HG03558 (cell line): ENCODE measurements around the gene SIX2.

ENCODE experiments used
- ATAC-seq: cut with Tn5 transposase; IDR thresholded peaks from one replicate; pipeline ENCODE4 v1.9.1; 2021; ENCODE audit warnings: moderate number of reproducible peaks; ENCODE audit not compliant: unreplicated experiment; ENCODE audit errors: extremely low read depth

The SIX2 gene

GRCh38 chr2:45003579-45004551, 5.4 kb downstream of the SIX2 start:
- no peak for ATAC-seq

- no peak for ATAC-seq
Measured at GRCh38 chr2:45002686-45003085, 6.6 kb downstream of the SIX2 start.

GRCh38 chr2:45001869-45002385, 7.3 kb downstream of the SIX2 start:
- ATAC-seq, result no peak

- ATAC-seq, result no peak
Measured at GRCh38 chr2:45000921-45001868, 8.1 kb downstream of the SIX2 start.

- no peak for ATAC-seq
Measured at GRCh38 chr2:45000341-45000901, 8.8 kb downstream of the SIX2 start.

- ATAC-seq, result no peak
Measured at GRCh38 chr2:44999540-44999939, 9.7 kb downstream of the SIX2 start.

- no peak for ATAC-seq
Measured at GRCh38 chr2:44997963-44998362, 11.3 kb downstream of the SIX2 start.

GRCh38 chr2:44996356-44996755, 12.9 kb downstream of the SIX2 start:
- ATAC-seq, result no peak

GRCh38 chr2:44994377-44994776, 14.9 kb downstream of the SIX2 start:
- no peak for ATAC-seq

- ATAC-seq, result no peak
Measured at GRCh38 chr2:44989176-44989575, 20.1 kb downstream of the SIX2 start.

- ATAC-seq, result no peak
Measured at GRCh38 chr2:44983836-44984604, 25.2 kb downstream of the SIX2 start.

GRCh38 chr2:44981714-44982108, 27.5 kb downstream of the SIX2 start:
- ATAC-seq, result no peak

GRCh38 chr2:44980751-44981713, 28.2 kb downstream of the SIX2 start:
- ATAC-seq, result no peak

GRCh38 chr2:44979581-44979980, 29.7 kb downstream of the SIX2 start:
- ATAC-seq, result no peak

- no peak for ATAC-seq
Measured at GRCh38 chr2:44975571-44976450, 33.4 kb downstream of the SIX2 start.

- no peak for ATAC-seq
Measured at GRCh38 chr2:44974064-44974715, 35.1 kb downstream of the SIX2 start.
